ENCODE results near the gene SMAD3.

SMAD3 gene

GRCh38 chr15:67096546-67097294, 31.3 kb downstream of the SMAD3 start:
- Histone ChIP-seq H3K4me1 (ENCODE audit: insufficient read depth, low read length) (no peaks in the 10 kb centered on the region), H3K27me3 (ENCODE audit: insufficient read depth, low read length, poor library complexity) (peaks cover 4% of the 10 kb centered on the region), H3K9me3 (ENCODE audit: insufficient read depth, low read length, severe bottlenecking) (no peaks in the 10 kb centered on the region), H3K4me3 (ENCODE audit: low read depth in 1 of 2, low read length in 2 of 2) (no peak overlapping the region), H3K9ac (ENCODE audit: low read depth, low read length) (no peak overlapping the region), H3K36me3 (ENCODE audit: insufficient read depth, low read length) (no peaks in the 10 kb centered on the region), H3K4me2 (ENCODE audit: insufficient read depth, low read length) (no peak overlapping the region), H2AFZ (ENCODE audit: low read depth, low read length) (no peak overlapping the region), H4K20me1 (ENCODE audit: insufficient read depth, low read length) (no peaks in the 10 kb centered on the region), H3K79me2 (ENCODE audit: insufficient read depth, low read length) (no peaks in the 10 kb centered on the region), H3K27ac (ENCODE audit: low read length) (no peak overlapping the region)
- DNase-seq (no peak), ATAC-seq (ENCODE audit: insufficient read depth, low read depth) (no peak)
- no peak for TF ChIP-seq CTCF (IDR thresholded peaks at IDR 0.05; ENCODE audit: borderline replicate concordance, extremely low read depth, low read length, poor library complexity, severe bottlenecking)
- TF ChIP-seq EZH2 (IDR thresholded peaks at IDR 0.05; ENCODE audit: borderline replicate concordance, low read depth, low read length, severe bottlenecking), result no peak

DNA sequence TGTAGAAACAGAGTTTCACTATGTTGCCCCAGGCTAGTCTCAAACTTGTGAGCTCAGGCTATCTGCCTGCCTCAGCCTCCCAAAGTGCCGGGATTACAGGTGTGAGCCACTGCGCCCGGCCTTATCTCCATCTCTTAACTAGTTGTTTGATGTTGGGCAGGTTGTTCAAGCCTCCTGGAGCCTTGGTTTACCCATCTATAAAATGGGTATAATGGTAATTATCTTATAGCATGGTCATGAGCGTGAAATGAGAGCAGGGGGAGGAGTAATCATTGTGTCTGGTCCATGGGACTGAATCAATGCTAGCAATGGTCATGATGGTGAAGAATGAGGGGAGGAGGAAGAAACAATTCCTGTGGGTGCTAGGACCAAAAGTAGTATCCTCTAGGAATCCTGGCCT, 32.0 kb downstream of the SMAD3 start:
- peaks cover 8% of the 10 kb centered on the region for H3K27me3 ChIP-seq (ENCODE audit: insufficient read depth, low read length, poor library complexity)
- no peaks in the 10 kb centered on the region for H3K4me1 ChIP-seq (ENCODE audit: insufficient read depth, low read length)
- no peak overlapping the region for H3K27ac ChIP-seq (ENCODE audit: low read length)
- DNase-seq, result no peak
- no peak overlapping the region for H3K4me3 ChIP-seq (ENCODE audit: low read depth in 1 of 2, low read length in 2 of 2)
- ATAC-seq (ENCODE audit: insufficient read depth, low read depth), result no peak
- no peak overlapping the region for H3K9ac ChIP-seq (ENCODE audit: low read depth, low read length)
- H4K20me1 ChIP-seq (ENCODE audit: insufficient read depth, low read length), result no peaks in the 10 kb centered on the region
- H3K79me2 ChIP-seq (ENCODE audit: insufficient read depth, low read length), result no peaks in the 10 kb centered on the region
- TF ChIP-seq EZH2 (IDR thresholded peaks at IDR 0.05; ENCODE audit: borderline replicate concordance, low read depth, low read length, severe bottlenecking) (no peak), CTCF (IDR thresholded peaks at IDR 0.05; ENCODE audit: borderline replicate concordance, extremely low read depth, low read length, poor library complexity, severe bottlenecking) (no peak)
- H3K36me3 ChIP-seq (ENCODE audit: insufficient read depth, low read length), result no peaks in the 10 kb centered on the region
- no peak overlapping the region for H2AFZ ChIP-seq (ENCODE audit: low read depth, low read length)
- no peaks in the 10 kb centered on the region for H3K9me3 ChIP-seq (ENCODE audit: insufficient read depth, low read length, severe bottlenecking)
- no peak overlapping the region for H3K4me2 ChIP-seq (ENCODE audit: insufficient read depth, low read length)

DNA sequence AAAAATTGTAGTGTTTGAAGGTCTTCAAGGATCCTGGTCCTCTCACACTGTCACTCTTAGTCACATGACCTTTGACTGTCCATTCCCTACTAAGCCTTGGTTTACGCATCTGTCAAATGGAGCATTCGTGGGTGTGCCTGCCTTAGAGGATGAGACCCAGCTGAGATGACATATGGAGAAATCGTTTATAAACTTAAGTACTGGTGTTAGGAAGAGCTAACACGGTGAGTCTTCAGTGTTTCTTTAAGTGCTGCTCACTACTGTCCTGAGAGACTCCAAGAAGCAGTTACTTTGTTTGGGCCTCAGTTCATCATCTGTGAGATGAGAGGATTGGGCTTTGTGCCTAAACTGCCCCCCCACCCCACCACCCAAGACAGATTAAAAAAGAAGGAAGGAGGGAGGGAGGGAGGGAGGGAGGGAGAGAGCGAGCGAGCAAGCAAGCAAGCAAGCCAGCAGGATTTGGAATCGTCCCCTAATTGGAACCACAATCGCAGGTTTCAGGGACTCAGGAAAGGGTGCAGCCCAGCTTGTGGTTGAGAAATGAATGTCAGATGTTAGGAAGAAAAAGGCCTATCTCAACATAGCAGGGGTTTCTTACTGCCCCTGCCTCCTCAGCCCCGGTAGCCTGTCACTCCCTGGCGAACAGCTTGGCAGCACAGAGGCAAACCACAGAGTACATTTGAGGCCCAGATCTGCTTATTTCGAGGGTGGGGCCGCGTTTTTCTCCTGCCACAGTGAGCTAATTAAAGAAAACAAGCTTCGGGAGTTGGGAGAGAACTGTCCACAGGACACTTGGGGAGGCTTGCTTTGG, 32.7 kb downstream of the SMAD3 start:
- TF ChIP-seq EZH2 (IDR thresholded peaks at IDR 0.05; ENCODE audit: borderline replicate concordance, low read depth, low read length, severe bottlenecking) (no peak), CTCF (IDR thresholded peaks at IDR 0.05; ENCODE audit: borderline replicate concordance, extremely low read depth, low read length, poor library complexity, severe bottlenecking) (no peak)
- H3K4me2 ChIP-seq (ENCODE audit: insufficient read depth, low read length), result no peak overlapping the region
- H4K20me1 ChIP-seq (ENCODE audit: insufficient read depth, low read length), result no peaks in the 10 kb centered on the region
- DNase-seq (peak; percentile 13), ATAC-seq (ENCODE audit: insufficient read depth, low read depth) (0 out of 3 replicates have a peak, but pooled peaks have one; percentile 42)
- H3K4me3 ChIP-seq (ENCODE audit: low read depth in 1 of 2, low read length in 2 of 2), result no peak overlapping the region
- no peaks in the 10 kb centered on the region for H3K4me1 ChIP-seq (ENCODE audit: insufficient read depth, low read length)
- no peak overlapping the region for H3K27ac ChIP-seq (ENCODE audit: low read length)
- H3K9me3 ChIP-seq (ENCODE audit: insufficient read depth, low read length, severe bottlenecking), result no peaks in the 10 kb centered on the region
- peaks cover 14% of the 10 kb centered on the region for H3K27me3 ChIP-seq (ENCODE audit: insufficient read depth, low read length, poor library complexity)
- H3K36me3 ChIP-seq (ENCODE audit: insufficient read depth, low read length), result no peaks in the 10 kb centered on the region
- no peak overlapping the region for H3K9ac ChIP-seq (ENCODE audit: low read depth, low read length)
- no peaks in the 10 kb centered on the region for H3K79me2 ChIP-seq (ENCODE audit: insufficient read depth, low read length)
- no peak overlapping the region for H2AFZ ChIP-seq (ENCODE audit: low read depth, low read length)
